MM.1S (cell line): ENCODE results near the gene HIF1A.
"Not testable (repeated sequence)": the region's sequence is repeated elsewhere in the genome, so short reads cannot be mapped to it uniquely, and the experiment has no call there.

Source experiments
- DNase-seq: peaks from one replicate; pipeline ENCODE4 v3.0.0-alpha.2; 2015
- H2AFZ ChIP-seq: fragments of 300-600 bp; sonication (generic); 2 replicates; pipeline ENCODE4 v1.6.0; 2016; ENCODE audit warnings: antibody characterized with exemption, low read length
- H3F3A ChIP-seq: fragments of 300-600 bp; sonication (generic); 2 replicates; pipeline ENCODE4 v1.6.1; 2016; ENCODE audit warnings: mild to moderate bottlenecking, antibody characterized with exemption, low read length, moderate library complexity, mixed read lengths; ENCODE audit not compliant: insufficient read depth
- H3K27ac ChIP-seq: fragments of 300-600 bp; sonication (generic); 2 replicates; pipeline ENCODE4 v1.5.1; 2016; ENCODE audit warnings: mild to moderate bottlenecking, low read length
- H3K27me3 ChIP-seq: fragments of 300-600 bp; sonication (generic); replicated peaks from 2 replicates; pipeline ENCODE4 v1.6.0; 2016; ENCODE audit warnings: low read length; ENCODE audit not compliant: insufficient read depth
- H3K36me3 ChIP-seq: fragments of 300-600 bp; sonication (generic); replicated peaks from 2 replicates; pipeline ENCODE4 v1.6.1; 2016; ENCODE audit warnings: mild to moderate bottlenecking, low read length, mixed read lengths; ENCODE audit not compliant: insufficient read depth
- H3K4me1 ChIP-seq: fragments of 300-600 bp; sonication (generic); 2 replicates; pipeline ENCODE4 v1.6.1; 2016; ENCODE audit warnings: low read length, mixed read lengths
- H3K4me2 ChIP-seq: fragments of 300-600 bp; sonication (generic); 2 replicates; pipeline ENCODE4 v1.6.0; 2016; ENCODE audit warnings: low read depth, low read length
- H3K4me3 ChIP-seq: fragments of 300-600 bp; sonication (generic); 2 replicates; pipeline ENCODE4 v1.5.1; 2016; ENCODE audit warnings: low read length, mixed read lengths
- H3K79me2 ChIP-seq: fragments of 300-600 bp; sonication (generic); 2 replicates; pipeline ENCODE4 v1.6.1; 2016; ENCODE audit warnings: mixed run types, low read length, mixed read lengths
- H3K9ac ChIP-seq: fragments of 300-600 bp; sonication (generic); 2 replicates; pipeline ENCODE4 v1.6.1; 2016; ENCODE audit warnings: low read length, mixed read lengths
- H3K9me2 ChIP-seq: fragments of 300-600 bp; sonication (generic); replicated peaks from 2 replicates; pipeline ENCODE4 v1.6.1; 2016; ENCODE audit warnings: mild to moderate bottlenecking, low read length, mixed read lengths; ENCODE audit not compliant: insufficient read depth
- H3K9me3 ChIP-seq: fragments of 300-600 bp; sonication (generic); replicated peaks from 2 replicates; pipeline ENCODE4 v1.6.1; 2016; ENCODE audit warnings: mild to moderate bottlenecking, low read length, mixed read lengths; ENCODE audit not compliant: insufficient read depth
- H4K20me1 ChIP-seq: fragments of 300-600 bp; sonication (generic); 2 replicates; pipeline ENCODE4 v1.6.1; 2016; ENCODE audit warnings: mild to moderate bottlenecking, low read length, moderate library complexity, mixed read lengths; ENCODE audit not compliant: insufficient read depth
- CTCF ChIP-seq: fragments of 300-600 bp; sonication (generic); IDR thresholded peaks from 2 replicates; pipeline ENCODE4 v1.5.1; 2016; ENCODE audit warnings: antibody characterized with exemption, low read length, mixed read lengths
- EZH2 ChIP-seq: fragments of 300-600 bp; sonication (generic); optimal IDR thresholded peaks from 2 replicates; pipeline ENCODE3; 2017; ENCODE audit warnings: low read depth, mild to moderate bottlenecking, antibody characterized with exemption, low read length, mixed read lengths
- EZH2phosphoT487 ChIP-seq: fragments of 300-600 bp; sonication (generic); IDR thresholded peaks from 2 replicates; pipeline ENCODE4 v1.6.1; 2018; ENCODE audit warnings: antibody characterized with exemption, low read length

HIF1A gene

GRCh38 chr14:61752626-61753025 is 57.3 kb downstream of the HIF1A start:
- Histone ChIP-seq H3K9ac (no peak overlapping the region), H3K9me2 (no peaks in the 10 kb centered on the region), H4K20me1 (no peaks in the 10 kb centered on the region), H3K4me2 (no peak overlapping the region), H3K4me3 (no peak overlapping the region), H3K36me3 (no peaks in the 10 kb centered on the region), H3K4me1 (no peaks in the 10 kb centered on the region), H2AFZ (no peak overlapping the region), H3K9me3 (no peaks in the 10 kb centered on the region), H3K79me2 (no peaks in the 10 kb centered on the region), H3K27ac (no peak overlapping the region), H3K27me3 (no peaks in the 10 kb centered on the region), H3F3A (peaks cover 4% of the 10 kb centered on the region; the same call in 1 of the 2 replicates)
- DNase-seq: no peak
- TF ChIP-seq EZH2phosphoT487: no peak
- no peak for TF ChIP-seq CTCF
- TF ChIP-seq EZH2: no peak

GRCh38 chr14:61753631-61754030 is 58.3 kb downstream of the HIF1A start:
- H3K4me3 ChIP-seq: no peak overlapping the region
- H3K27me3 ChIP-seq: no peaks in the 10 kb centered on the region
- H4K20me1 ChIP-seq: no peaks in the 10 kb centered on the region
- H3F3A ChIP-seq: peaks cover 4% of the 10 kb centered on the region; the same call in 1 of the 2 replicates
- H3K27ac ChIP-seq: no peak overlapping the region
- H2AFZ ChIP-seq: no peak overlapping the region
- no peak for TF ChIP-seq EZH2
- no peak for TF ChIP-seq EZH2phosphoT487
- TF ChIP-seq CTCF: no peak
- no peak for DNase-seq
- no peaks in the 10 kb centered on the region for H3K9me3 ChIP-seq
- H3K4me1 ChIP-seq: no peaks in the 10 kb centered on the region
- no peaks in the 10 kb centered on the region for H3K9me2 ChIP-seq
- H3K79me2 ChIP-seq: no peaks in the 10 kb centered on the region
- no peak overlapping the region for H3K4me2 ChIP-seq
- no peak overlapping the region for H3K9ac ChIP-seq
- no peaks in the 10 kb centered on the region for H3K36me3 ChIP-seq

DNA sequence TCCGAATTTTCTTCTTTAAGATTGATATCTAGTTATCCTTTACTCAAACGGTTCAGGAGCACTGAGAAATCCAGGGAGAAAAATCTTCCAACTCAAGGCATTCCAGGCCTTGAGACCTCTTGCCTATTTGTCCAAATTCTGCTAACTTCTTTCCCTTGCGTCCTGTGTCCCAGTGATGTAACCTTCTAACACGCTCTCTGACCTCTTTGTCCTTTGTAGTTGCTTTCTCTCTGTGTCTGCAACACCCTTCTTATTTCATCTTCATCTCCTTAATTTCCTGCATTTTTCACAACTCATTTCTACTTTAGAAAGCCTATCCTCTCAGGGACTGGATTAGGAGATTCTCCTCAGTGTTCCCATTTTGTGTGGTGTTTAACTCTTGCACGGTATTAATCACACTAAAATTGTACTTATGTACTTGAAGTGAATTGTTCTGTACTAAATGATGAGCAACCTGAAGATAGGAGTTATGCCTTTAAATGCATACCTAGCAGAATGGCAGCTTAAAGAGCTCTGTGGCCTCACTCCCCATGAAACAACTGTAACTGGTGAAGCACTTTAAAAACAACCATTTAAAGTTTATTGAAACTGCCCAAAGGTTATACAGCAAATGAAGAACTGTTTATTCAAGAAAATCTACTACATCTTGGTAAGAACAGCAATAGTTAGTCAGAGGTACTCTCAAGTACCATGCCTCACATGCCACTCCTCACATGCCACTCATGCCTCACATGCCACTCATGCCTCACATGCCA is 59.5 kb downstream of the HIF1A start:
- Histone ChIP-seq H4K20me1 (no peaks in the 10 kb centered on the region), H3K27ac (no peak overlapping the region), H3K79me2 (no peaks in the 10 kb centered on the region), H3K36me3 (no peaks in the 10 kb centered on the region), H3K4me3 (no peak overlapping the region), H3K9ac (no peak overlapping the region), H3K9me2 (no peaks in the 10 kb centered on the region), H3F3A (peaks cover 4% of the 10 kb centered on the region; the same call in 1 of the 2 replicates), H3K4me2 (no peak overlapping the region), H3K4me1 (no peaks in the 10 kb centered on the region), H3K27me3 (no peaks in the 10 kb centered on the region), H2AFZ (no peak overlapping the region), H3K9me3 (no peaks in the 10 kb centered on the region)
- TF ChIP-seq EZH2 (no peak), EZH2phosphoT487 (no peak), CTCF (no peak)
- no peak for DNase-seq

- H3K9me2 ChIP-seq, H3K4me2 ChIP-seq, H3F3A ChIP-seq, H3K27me3 ChIP-seq, H3K9me3 ChIP-seq, H3K4me3 ChIP-seq, H3K27ac ChIP-seq, H3K79me2 ChIP-seq, H2AFZ ChIP-seq, H4K20me1 ChIP-seq, H3K9ac ChIP-seq, H3K36me3 ChIP-seq, H3K4me1 ChIP-seq, DNase-seq: not testable (repeated sequence)
These were observed 60.0 kb downstream of the HIF1A start for GRCh38 chr14:61755382-61755742.
